Measurements from ENCODE around the gene SLFN11. TPM values are rescaled to one million over a fixed set of nuclear protein-coding genes. Genes with fewer than 3 reads are reported as not detected.
"Not testable (repeated sequence)": the region's sequence is repeated elsewhere in the genome, so short reads cannot be mapped to it uniquely, and the experiment has no call there.

SLFN11 gene
- total RNA-seq, 1 donor, result 95.9 TPM

DNA sequence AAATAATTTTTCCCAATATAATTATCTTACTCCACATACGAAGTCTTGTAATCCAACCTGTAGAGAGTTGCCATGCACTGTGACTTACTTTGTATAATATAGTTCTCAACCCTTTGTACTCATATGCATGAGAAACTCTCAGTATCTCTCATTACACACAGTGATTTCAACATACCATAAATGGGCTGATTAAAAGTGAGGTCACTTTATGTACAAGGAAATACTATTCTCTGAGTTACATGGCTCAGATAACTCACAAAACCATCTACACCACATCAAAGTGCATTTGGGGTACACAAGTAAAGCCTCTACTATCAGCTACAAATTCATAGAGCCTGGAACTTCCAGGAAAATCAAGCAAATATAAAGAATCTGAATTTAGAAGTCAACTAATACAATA is 30.9 kb upstream of the SLFN11 start:
- H3K4me3 ChIP-seq (ENCODE audit: low read depth, low read length), result no peak overlapping the region
- TF ChIP-seq, protein P1, sequence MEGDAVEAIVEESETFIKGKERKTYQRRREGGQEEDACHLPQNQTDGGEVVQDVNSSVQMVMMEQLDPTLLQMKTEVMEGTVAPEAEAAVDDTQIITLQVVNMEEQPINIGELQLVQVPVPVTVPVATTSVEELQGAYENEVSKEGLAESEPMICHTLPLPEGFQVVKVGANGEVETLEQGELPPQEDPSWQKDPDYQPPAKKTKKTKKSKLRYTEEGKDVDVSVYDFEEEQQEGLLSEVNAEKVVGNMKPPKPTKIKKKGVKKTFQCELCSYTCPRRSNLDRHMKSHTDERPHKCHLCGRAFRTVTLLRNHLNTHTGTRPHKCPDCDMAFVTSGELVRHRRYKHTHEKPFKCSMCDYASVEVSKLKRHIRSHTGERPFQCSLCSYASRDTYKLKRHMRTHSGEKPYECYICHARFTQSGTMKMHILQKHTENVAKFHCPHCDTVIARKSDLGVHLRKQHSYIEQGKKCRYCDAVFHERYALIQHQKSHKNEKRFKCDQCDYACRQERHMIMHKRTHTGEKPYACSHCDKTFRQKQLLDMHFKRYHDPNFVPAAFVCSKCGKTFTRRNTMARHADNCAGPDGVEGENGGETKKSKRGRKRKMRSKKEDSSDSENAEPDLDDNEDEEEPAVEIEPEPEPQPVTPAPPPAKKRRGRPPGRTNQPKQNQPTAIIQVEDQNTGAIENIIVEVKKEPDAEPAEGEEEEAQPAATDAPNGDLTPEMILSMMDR (IDR thresholded peaks at IDR 0.05; ENCODE audit: insufficient read depth, low read depth, low read length), result no peak
- DNase-seq (ENCODE audit: low read depth), result peak; percentile 22

DNA sequence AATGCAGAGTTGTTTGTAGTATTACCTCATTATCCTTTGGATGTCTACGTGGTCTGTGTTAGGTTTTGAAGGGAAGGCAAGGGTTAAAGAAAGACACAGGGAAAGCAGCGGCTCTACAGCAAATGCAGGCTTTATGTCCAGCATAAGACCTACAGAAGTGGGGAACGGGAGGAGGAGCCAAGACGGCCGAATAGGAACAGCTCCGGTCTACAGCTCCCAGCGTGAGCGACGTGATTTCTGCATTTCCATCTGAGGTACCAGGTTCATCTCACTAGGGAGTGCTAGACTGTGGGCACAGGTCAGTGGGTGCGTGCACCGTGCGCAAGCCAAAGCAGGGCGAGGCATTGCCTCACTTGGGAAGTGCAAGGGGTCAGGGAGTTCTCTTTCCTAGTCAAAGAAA is 20.4 kb upstream of the SLFN11 start:
- DNase-seq (ENCODE audit: low read depth); H3K4me3 ChIP-seq (ENCODE audit: low read depth, low read length): not testable (repeated sequence)

DNA sequence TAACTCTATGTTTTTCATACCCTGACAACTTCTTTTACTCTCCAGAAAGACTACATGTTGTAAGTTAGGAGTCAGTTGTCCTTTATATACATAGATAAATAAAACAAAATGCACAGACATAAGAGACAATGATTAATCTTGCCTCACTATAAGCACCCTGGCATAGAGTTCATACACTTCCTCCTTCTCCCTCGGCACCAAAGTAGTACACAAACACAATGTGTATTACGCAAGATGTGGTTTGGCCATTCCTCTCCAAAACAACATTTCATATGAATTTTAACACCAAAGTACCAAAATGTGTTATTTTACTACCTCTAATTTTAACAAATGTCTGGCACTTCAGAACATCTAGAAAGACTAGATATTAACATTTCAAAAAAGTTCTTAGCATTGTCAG is 17.2 kb upstream of the SLFN11 start:
- TF ChIP-seq, protein P1 (IDR thresholded peaks at IDR 0.05; ENCODE audit: insufficient read depth, low read depth, low read length), result no peak
- peak; percentile 12 for DNase-seq (ENCODE audit: low read depth)
- no peak overlapping the region for H3K4me3 ChIP-seq (ENCODE audit: low read depth, low read length)

DNA sequence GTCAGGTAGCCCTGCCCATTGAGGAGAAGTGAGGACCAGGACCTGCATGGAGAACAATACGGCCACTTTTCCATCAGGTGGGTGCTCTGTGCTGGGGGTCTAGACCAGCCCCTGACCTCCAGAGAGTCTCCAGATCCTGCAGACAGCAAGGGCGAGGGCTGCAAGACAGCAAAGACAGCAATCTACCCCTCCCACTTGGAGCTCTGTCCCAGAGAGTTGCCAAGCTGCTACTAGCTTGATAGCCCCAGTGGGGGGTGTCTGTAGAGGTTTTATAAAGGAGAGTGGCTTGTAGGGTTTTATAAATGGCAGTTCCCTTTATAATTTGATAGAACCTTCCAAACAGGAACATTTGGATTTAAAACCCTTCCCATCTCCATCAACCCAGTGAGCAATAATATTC is 16.7 kb upstream of the SLFN11 start:
- DNase-seq (ENCODE audit: low read depth), result no peak
- H3K4me3 ChIP-seq (ENCODE audit: low read depth, low read length), result no peak overlapping the region
- TF ChIP-seq, protein P1 (IDR thresholded peaks at IDR 0.05; ENCODE audit: insufficient read depth, low read depth, low read length), result no peak

DNA sequence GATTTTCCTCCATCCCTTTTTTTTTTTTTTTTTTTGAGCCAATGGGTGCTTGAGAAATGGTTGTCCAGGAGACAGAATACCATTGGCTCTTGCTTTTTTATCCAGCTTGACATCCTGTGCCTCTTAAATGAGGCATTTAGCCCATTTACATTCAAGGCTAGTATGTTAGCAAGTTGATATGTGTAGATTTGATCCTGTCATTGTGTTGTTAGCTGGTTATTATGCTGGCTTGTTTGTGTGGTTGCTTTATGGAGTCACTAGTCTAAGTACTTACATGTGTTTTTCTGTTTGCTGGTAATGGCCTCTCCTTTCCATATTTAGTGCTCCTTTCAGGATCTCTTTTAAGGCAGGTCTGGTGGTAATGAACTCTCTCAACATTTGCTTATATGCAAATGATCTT is 14.1 kb upstream of the SLFN11 start:
- TF ChIP-seq, protein P1 (IDR thresholded peaks at IDR 0.05; ENCODE audit: insufficient read depth, low read depth, low read length), result no peak
- no peak overlapping the region for H3K4me3 ChIP-seq (ENCODE audit: low read depth, low read length)
- DNase-seq (ENCODE audit: low read depth), result no peak

DNA sequence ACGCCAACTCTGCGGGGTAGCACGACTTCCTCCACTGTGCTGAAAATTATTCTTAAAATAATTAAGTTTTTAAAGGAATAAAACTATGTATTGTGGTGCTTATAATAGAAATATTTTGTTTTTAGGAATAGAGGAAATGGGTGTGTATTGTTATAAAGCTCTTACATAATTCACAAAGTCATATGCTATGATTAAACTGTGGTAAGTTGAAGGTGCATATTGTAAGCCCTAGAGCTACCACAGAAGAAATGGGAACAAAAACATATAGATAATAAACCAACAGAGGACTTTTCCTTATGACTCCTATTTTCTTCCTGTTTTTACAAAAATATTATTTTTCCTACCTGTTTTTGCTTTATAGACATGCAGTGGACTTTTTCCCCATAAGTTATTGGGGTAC is 4.3 kb upstream of the SLFN11 start:
- TF ChIP-seq, protein P1 (IDR thresholded peaks at IDR 0.05; ENCODE audit: insufficient read depth, low read depth, low read length), result no peak
- no peak overlapping the region for H3K4me3 ChIP-seq (ENCODE audit: low read depth, low read length)
- no peak for DNase-seq (ENCODE audit: low read depth)

DNA sequence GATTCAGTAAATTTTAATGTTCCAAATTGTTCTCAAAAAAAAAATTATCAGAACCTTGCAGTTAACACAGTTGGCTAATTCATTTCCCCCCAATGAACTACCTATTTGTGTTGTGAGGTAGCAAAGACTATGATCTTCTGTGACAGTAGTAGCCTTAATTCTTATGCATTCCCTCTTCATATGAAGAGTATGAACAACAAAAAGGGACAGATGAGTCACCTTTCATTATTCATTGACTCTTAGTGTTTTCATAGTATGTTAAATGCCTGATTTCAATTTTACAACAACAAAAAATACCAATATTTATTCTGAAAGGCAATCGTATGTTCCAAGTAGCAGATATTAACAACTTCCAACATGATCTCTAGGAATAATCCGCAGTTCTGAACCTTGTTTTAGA is 3.6 kb upstream of the SLFN11 start:
- H3K4me3 ChIP-seq (ENCODE audit: low read depth, low read length), result no peak overlapping the region
- TF ChIP-seq, protein P1 (IDR thresholded peaks at IDR 0.05; ENCODE audit: insufficient read depth, low read depth, low read length), result no peak
- DNase-seq (ENCODE audit: low read depth), result no peak

Data from fibroblast of villous mesenchyme (primary cell).